Upper lobe of left lung (tissue), 6 donors: ENCODE measurements around the gene NT5DC1. TPM values are rescaled to one million over a fixed set of nuclear protein-coding genes. Genes with fewer than 3 reads are reported as not detected.

Experiments used
- ATAC-seq, 2 donors: fragments of 200-7000 bp; cut with Tn5 transposase; one replicate each; pipeline ENCODE4 v1.9.1; 2022; ENCODE audit warnings: mild to moderate bottlenecking in 2 of 2, moderate library complexity in 2 of 2; ENCODE audit not compliant: low FRiP score in 2 of 2
- DNase-seq, 2 donors: peaks; one replicate each; pipeline ENCODE4 v3.0.0-alpha.2; 2019 to 2020
- H3K27ac ChIP-seq, 4 donors: fragments of 200-600 bp; sonication (generic); one replicate each; pipeline ENCODE4 v1.5.1; 2016 to 2019
- H3K27me3 ChIP-seq, 4 donors: fragments of 200-600 bp; sonication (generic); one replicate each; pipeline ENCODE4 v1.5.1; 2017 to 2019
- H3K36me3 ChIP-seq, 4 donors: fragments of 200-600 bp; sonication (generic); one replicate each; pipeline ENCODE4 v1.5.1; 2016 to 2019
- H3K4me1 ChIP-seq, 4 donors: fragments of 200-600 bp; sonication (generic); one replicate each; pipeline ENCODE4 v1.5.1; 2018 to 2019
- H3K4me3 ChIP-seq, 4 donors: fragments of 200-600 bp; sonication (generic); one replicate each; pipeline ENCODE4 v1.5.1; 2017 to 2019; ENCODE audit warnings: mild to moderate bottlenecking in 2 of 4, moderate library complexity in 1 of 4
- H3K9me3 ChIP-seq, 4 donors: fragments of 200-600 bp; sonication (generic); one replicate each; pipeline ENCODE4 v1.5.1; 2018 to 2019
- CTCF ChIP-seq, 6 experiments: fragments of 450-650 bp in 4 of 6; fragments of 200-600 bp in 2 of 6; sonication (generic) in 2 of 6; IDR thresholded peaks; one replicate each; pipeline ENCODE4 v1.5.1; 2016 to 2019; ENCODE audit warnings: antibody characterized with exemption in 6 of 6
- EP300 ChIP-seq, 4 donors: sonication (generic); formaldehyde crosslinking; IDR thresholded peaks; one replicate each; pipeline ENCODE4 v1.5.1; 2017; ENCODE audit warnings: antibody characterized with exemption in 4 of 4, control low read depth in 2 of 4
- POLR2A ChIP-seq, 4 donors: fragments of 450-650 bp; IDR thresholded peaks; one replicate each; pipeline ENCODE4 v1.5.1; 2016 to 2017; ENCODE audit warnings: antibody characterized with exemption in 4 of 4, mild to moderate bottlenecking in 2 of 4
- POLR2AphosphoS5 ChIP-seq, 2 donors: sonication (generic); formaldehyde crosslinking; IDR thresholded peaks; one replicate each; pipeline ENCODE4 v1.5.1; 2017; ENCODE audit warnings: antibody characterized with exemption in 2 of 2
- WGBS, 2 donors: methylation state at CpG; one replicate each; pipeline ENCODE4 v1.1.5; 2017 to 2018; 5-methylcytosine and 5-hydroxymethylcytosine counted together
- total RNA-seq, 6 donors: library from RNA; depleted of rRNA in 4 of 6; stranded (reverse); fragments of >200 nt in 4 of 6; gene quantifications; one replicate each; pipeline versions ENCODE4 v1.1.0 to v1.2.1, GENCODE V29; 2016 to 2021
- donor health status: DM: no; HTN: no; CAD: no; lungs with moderate emphysema.
- donor health status: DM: no; HTN: yes; CAD: no; lungs with severe emphysema.

NT5DC1 gene
- total RNA-seq, 6 donors from 2014 or later: 5.4 to 55.6 (median 28.8) TPM

GRCh38 chr6:116073765-116074440 is 26.8 kb upstream of the NT5DC1 start:
- no peaks in the 10 kb centered on the region for H3K4me1 ChIP-seq
- no peaks in the 10 kb centered on the region for H3K9me3 ChIP-seq
- TF ChIP-seq CTCF (IDR thresholded peaks at IDR 0.05): no peak
- TF ChIP-seq POLR2A (IDR thresholded peaks at IDR 0.05): no peak
- no peak for TF ChIP-seq EP300 (IDR thresholded peaks at IDR 0.05)
- TF ChIP-seq POLR2AphosphoS5 (IDR thresholded peaks at IDR 0.05): no peak
- WGBS, 2 donors: 87 to 89% methylated on average over 2 of the region's 2 CpGs
- DNase-seq (no peak), ATAC-seq (no peak)
- no peaks in the 10 kb centered on the region for H3K27me3 ChIP-seq
- H3K36me3 ChIP-seq: no peaks in the 10 kb centered on the region
- no peak overlapping the region for H3K4me3 ChIP-seq
- H3K27ac ChIP-seq: no peak overlapping the region

- Histone ChIP-seq H3K4me3 (no peak overlapping the region), H3K27me3 (no peaks in the 10 kb centered on the region), H3K4me1 (no peaks in the 10 kb centered on the region), H3K36me3 (no peaks in the 10 kb centered on the region), H3K27ac (no peak overlapping the region), H3K9me3 (no peaks in the 10 kb centered on the region)
- DNase-seq: no peak
- TF ChIP-seq POLR2A (IDR thresholded peaks at IDR 0.05): no peak
- TF ChIP-seq CTCF (IDR thresholded peaks at IDR 0.05): no peak
- TF ChIP-seq POLR2AphosphoS5 (IDR thresholded peaks at IDR 0.05): no peak
- no peak for TF ChIP-seq EP300 (IDR thresholded peaks at IDR 0.05)
- no peak for ATAC-seq
- 90 to 94% methylated on average over 2 of the region's 2 CpGs for WGBS, 2 donors
Measured at GRCh38 chr6:116074732-116075390, 25.8 kb upstream of the NT5DC1 start.

- TF ChIP-seq CTCF (IDR thresholded peaks at IDR 0.05): no peak
- TF ChIP-seq POLR2AphosphoS5 (IDR thresholded peaks at IDR 0.05): no peak
- H3K27me3 ChIP-seq: no peaks in the 10 kb centered on the region
- ATAC-seq (no peak), DNase-seq (no peak)
- no peak overlapping the region for H3K27ac ChIP-seq
- H3K4me3 ChIP-seq: no peak overlapping the region
- no peaks in the 10 kb centered on the region for H3K36me3 ChIP-seq
- no peaks in the 10 kb centered on the region for H3K4me1 ChIP-seq
- WGBS, 2 donors: 72 to 79% methylated on average over 3 of the region's 3 CpGs
- H3K9me3 ChIP-seq: no peaks in the 10 kb centered on the region
Measured at GRCh38 chr6:116078522-116078921, 22.1 kb upstream of the NT5DC1 start.

GRCh38 chr6:116078945-116079344 is 21.7 kb upstream of the NT5DC1 start:
- H3K4me1 ChIP-seq: no peaks in the 10 kb centered on the region
- no peak overlapping the region for H3K4me3 ChIP-seq
- no peak for DNase-seq
- H3K36me3 ChIP-seq: no peaks in the 10 kb centered on the region
- no peaks in the 10 kb centered on the region for H3K27me3 ChIP-seq
- H3K9me3 ChIP-seq: no peaks in the 10 kb centered on the region
- no peak for ATAC-seq
- H3K27ac ChIP-seq: no peak overlapping the region
- TF ChIP-seq POLR2A (IDR thresholded peaks at IDR 0.05): no peak
- no peak for TF ChIP-seq CTCF (IDR thresholded peaks at IDR 0.05)
- no peak for TF ChIP-seq EP300 (IDR thresholded peaks at IDR 0.05)
- TF ChIP-seq POLR2AphosphoS5 (IDR thresholded peaks at IDR 0.05): no peak
- 97 to 100% methylated on average over 3 of the region's 3 CpGs for WGBS, 2 donors

- Histone ChIP-seq H3K4me3 (no peak overlapping the region), H3K27ac (no peak overlapping the region), H3K36me3 (no peaks in the 10 kb centered on the region), H3K27me3 (no peaks in the 10 kb centered on the region), H3K4me1 (no peaks in the 10 kb centered on the region), H3K9me3 (no peaks in the 10 kb centered on the region)
- ATAC-seq (no peak), DNase-seq (no peak)
- TF ChIP-seq CTCF (IDR thresholded peaks at IDR 0.05) (no peak), POLR2A (IDR thresholded peaks at IDR 0.05) (no peak), EP300 (IDR thresholded peaks at IDR 0.05) (no peak), POLR2AphosphoS5 (IDR thresholded peaks at IDR 0.05) (no peak)
- 85 to 91% methylated on average over 5 of the region's 5 CpGs for WGBS, 2 donors
Measured at GRCh38 chr6:116083052-116083451, 17.6 kb upstream of the NT5DC1 start.
